GM12873 (cell line): ENCODE measurements around the gene DCAF7.

Source experiments
- CTCF ChIP-seq: IDR thresholded peaks from 2 replicates; pipeline ENCODE4 v1.5.1; 2012; ENCODE audit warnings: low read depth, mild to moderate bottlenecking, moderate library complexity, low read length, control low read depth; ENCODE audit not compliant: insufficient read depth; ENCODE audit errors: missing control alignments

Gene DCAF7

GRCh38 chr17:63550817-63551639, 751 bp downstream of the DCAF7 start:
- no peak for TF ChIP-seq CTCF

GRCh38 chr17:63552211-63552610, 1.9 kb downstream of the DCAF7 start:
- no peak for TF ChIP-seq CTCF

GRCh38 chr17:63555500-63556156, 5.4 kb downstream of the DCAF7 start:
- TF ChIP-seq CTCF = no peak

- no peak for TF ChIP-seq CTCF
Observed at GRCh38 chr17:63557416-63557815, 7.1 kb downstream of the DCAF7 start.

- TF ChIP-seq CTCF = no peak
Observed at GRCh38 chr17:63558441-63558840, 8.2 kb downstream of the DCAF7 start.

GRCh38 chr17:63561819-63562218, 11.5 kb downstream of the DCAF7 start:
- TF ChIP-seq CTCF = no peak

- TF ChIP-seq CTCF = no peak
Observed at GRCh38 chr17:63563339-63563738, 13.1 kb downstream of the DCAF7 start.
